Measurements from ENCODE around the gene RSAD1. TPM values are rescaled to one million over a fixed set of nuclear protein-coding genes. Genes with fewer than 3 reads are reported as not detected.

RSAD1 gene
- total and polyA plus RNA-seq, 4 donors = 10.8 to 22.7 (median 18.6) TPM

GRCh38 chr17:50440172-50440837 lies 38.4 kb upstream of the RSAD1 start (continued):
- TF ChIP-seq, protein P1, sequence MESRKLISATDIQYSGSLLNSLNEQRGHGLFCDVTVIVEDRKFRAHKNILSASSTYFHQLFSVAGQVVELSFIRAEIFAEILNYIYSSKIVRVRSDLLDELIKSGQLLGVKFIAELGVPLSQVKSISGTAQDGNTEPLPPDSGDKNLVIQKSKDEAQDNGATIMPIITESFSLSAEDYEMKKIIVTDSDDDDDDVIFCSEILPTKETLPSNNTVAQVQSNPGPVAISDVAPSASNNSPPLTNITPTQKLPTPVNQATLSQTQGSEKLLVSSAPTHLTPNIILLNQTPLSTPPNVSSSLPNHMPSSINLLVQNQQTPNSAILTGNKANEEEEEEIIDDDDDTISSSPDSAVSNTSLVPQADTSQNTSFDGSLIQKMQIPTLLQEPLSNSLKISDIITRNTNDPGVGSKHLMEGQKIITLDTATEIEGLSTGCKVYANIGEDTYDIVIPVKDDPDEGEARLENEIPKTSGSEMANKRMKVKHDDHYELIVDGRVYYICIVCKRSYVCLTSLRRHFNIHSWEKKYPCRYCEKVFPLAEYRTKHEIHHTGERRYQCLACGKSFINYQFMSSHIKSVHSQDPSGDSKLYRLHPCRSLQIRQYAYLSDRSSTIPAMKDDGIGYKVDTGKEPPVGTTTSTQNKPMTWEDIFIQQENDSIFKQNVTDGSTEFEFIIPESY (IDR thresholded peaks at IDR 0.05) = peak; percentile 83
- TF ChIP-seq YY1 (IDR thresholded peaks at IDR 0.05) = peak; percentile 91
- TF ChIP-seq MAX (IDR thresholded peaks at IDR 0.05) = peak; percentile 75
- TF ChIP-seq SP1 (IDR thresholded peaks at IDR 0.05) = peak; percentile 98
- TF ChIP-seq, protein P2, sequence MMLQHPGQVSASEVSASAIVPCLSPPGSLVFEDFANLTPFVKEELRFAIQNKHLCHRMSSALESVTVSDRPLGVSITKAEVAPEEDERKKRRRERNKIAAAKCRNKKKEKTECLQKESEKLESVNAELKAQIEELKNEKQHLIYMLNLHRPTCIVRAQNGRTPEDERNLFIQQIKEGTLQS (IDR thresholded peaks at IDR 0.05) = peak; percentile 75
- peak; percentile 59 to 77 for TF ChIP-seq JUND (IDR thresholded peaks at IDR 0.05)
- TF ChIP-seq FOXA2 (IDR thresholded peaks at IDR 0.05) = peak; percentile 64
- TF ChIP-seq HNF4A (conservative IDR thresholded peaks at IDR 0.05) = peak; percentile 96 to 97
- TF ChIP-seq TAF1 (conservative IDR thresholded peaks at IDR 0.05) = peak; percentile 26
- peak; percentile 54 to 68 for TF ChIP-seq RAD21 (IDR thresholded peaks at IDR 0.05)
- TF ChIP-seq RXRA (IDR thresholded peaks at IDR 0.05) = peak; percentile 96 to 98
- peak; percentile 80 for TF ChIP-seq HNF4G (IDR thresholded peaks at IDR 0.05)
- TF ChIP-seq NR2F2 (IDR thresholded peaks at IDR 0.05) = peak; percentile 84

- Histone ChIP-seq H3K27me3 (ENCODE audit: control insufficient read depth in 4 of 4, insufficient read depth in 4 of 4, low read length in 3 of 4) (no peaks in the 10 kb centered on the region), H3K4me1 (ENCODE audit: control insufficient read depth in 4 of 4, insufficient read depth in 4 of 4, low read length in 3 of 4) (peaks cover 6 to 36% (median 30%) of the 10 kb centered on the region in 4 donors), H3K9me3 (ENCODE audit: control insufficient read depth in 4 of 4, low read length in 3 of 4) (no peaks in the 10 kb centered on the region), H3K4me3 (ENCODE audit: low read depth in 1 of 3, low read length in 3 of 3) (no peak overlapping the region), H3K36me3 (ENCODE audit: control insufficient read depth in 4 of 4, insufficient read depth in 3 of 4, low read depth in 1 of 4, low read length in 3 of 4) (peaks cover 0 to 2% (median 0%) of the 10 kb centered on the region in 4 donors), H3K27ac (ENCODE audit: low read depth in 1 of 2, low read length in 2 of 2) (peak overlapping the region; percentile 87 to 88), H3K9ac (ENCODE audit: low read depth in 1 of 2, low read length in 2 of 2) (peak overlapping the region in 1 of 2 donors; percentile 29)
- TF ChIP-seq HNF4G (IDR thresholded peaks at IDR 0.05) = no peak
- TF ChIP-seq SP1 (IDR thresholded peaks at IDR 0.05) = no peak
- no peak for TF ChIP-seq NR2F2 (IDR thresholded peaks at IDR 0.05)
- no peak for TF ChIP-seq TAF1 (conservative IDR thresholded peaks at IDR 0.05)
- TF ChIP-seq, protein P3, sequence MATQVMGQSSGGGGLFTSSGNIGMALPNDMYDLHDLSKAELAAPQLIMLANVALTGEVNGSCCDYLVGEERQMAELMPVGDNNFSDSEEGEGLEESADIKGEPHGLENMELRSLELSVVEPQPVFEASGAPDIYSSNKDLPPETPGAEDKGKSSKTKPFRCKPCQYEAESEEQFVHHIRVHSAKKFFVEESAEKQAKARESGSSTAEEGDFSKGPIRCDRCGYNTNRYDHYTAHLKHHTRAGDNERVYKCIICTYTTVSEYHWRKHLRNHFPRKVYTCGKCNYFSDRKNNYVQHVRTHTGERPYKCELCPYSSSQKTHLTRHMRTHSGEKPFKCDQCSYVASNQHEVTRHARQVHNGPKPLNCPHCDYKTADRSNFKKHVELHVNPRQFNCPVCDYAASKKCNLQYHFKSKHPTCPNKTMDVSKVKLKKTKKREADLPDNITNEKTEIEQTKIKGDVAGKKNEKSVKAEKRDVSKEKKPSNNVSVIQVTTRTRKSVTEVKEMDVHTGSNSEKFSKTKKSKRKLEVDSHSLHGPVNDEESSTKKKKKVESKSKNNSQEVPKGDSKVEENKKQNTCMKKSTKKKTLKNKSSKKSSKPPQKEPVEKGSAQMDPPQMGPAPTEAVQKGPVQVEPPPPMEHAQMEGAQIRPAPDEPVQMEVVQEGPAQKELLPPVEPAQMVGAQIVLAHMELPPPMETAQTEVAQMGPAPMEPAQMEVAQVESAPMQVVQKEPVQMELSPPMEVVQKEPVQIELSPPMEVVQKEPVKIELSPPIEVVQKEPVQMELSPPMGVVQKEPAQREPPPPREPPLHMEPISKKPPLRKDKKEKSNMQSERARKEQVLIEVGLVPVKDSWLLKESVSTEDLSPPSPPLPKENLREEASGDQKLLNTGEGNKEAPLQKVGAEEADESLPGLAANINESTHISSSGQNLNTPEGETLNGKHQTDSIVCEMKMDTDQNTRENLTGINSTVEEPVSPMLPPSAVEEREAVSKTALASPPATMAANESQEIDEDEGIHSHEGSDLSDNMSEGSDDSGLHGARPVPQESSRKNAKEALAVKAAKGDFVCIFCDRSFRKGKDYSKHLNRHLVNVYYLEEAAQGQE (IDR thresholded peaks at IDR 0.05) = no peak
- TF ChIP-seq JUND (IDR thresholded peaks at IDR 0.05) = no peak
- TF ChIP-seq RXRA (IDR thresholded peaks at IDR 0.05) = no peak
- TF ChIP-seq MAX (IDR thresholded peaks at IDR 0.05) = no peak
- TF ChIP-seq, protein P2 (IDR thresholded peaks at IDR 0.05) = no peak
- no peak for TF ChIP-seq FOXA1 (IDR thresholded peaks at IDR 0.05)
- TF ChIP-seq EGR1 (IDR thresholded peaks at IDR 0.05; ENCODE audit: low read depth in 2 of 2) = no peak
- no peak for DNase-seq (ENCODE audit: low spot score)
- WGBS = 89% methylated on average over 10 of the region's 10 CpGs
These were observed 37.5 kb upstream of the RSAD1 start for GRCh38 chr17:50440838-50441829.

Measured in liver (tissue), 9 donors.